HepG2 (cell line): ENCODE results near the gene NGEF.

Experiments
- ASH2L ChIP-seq: fragments of 300-600, 200-600 bp; sonication (generic); IDR thresholded peaks from 2 replicates; pipeline ENCODE4 v1.7.0; 2017; ENCODE audit warnings: low read depth, mild to moderate bottlenecking, moderate library complexity, mixed read lengths, low read length; ENCODE audit not compliant: insufficient read length
- DDIT3 ChIP-seq: sonication (generic); formaldehyde crosslinking; IDR thresholded peaks from 2 replicates; pipeline ENCODE4 v1.4.0; 2020; ENCODE audit warnings: mild to moderate bottlenecking, missing genetic modification reagents
- JUNB ChIP-seq: sonication (generic); formaldehyde crosslinking; IDR thresholded peaks from 2 replicates; pipeline ENCODE4 v1.8.0; 2022; ENCODE audit warnings: missing genetic modification reagents, mild to moderate bottlenecking, borderline replicate concordance
- MTA3 ChIP-seq: sonication (generic); formaldehyde crosslinking; IDR thresholded peaks from 2 replicates; pipeline ENCODE4 v1.4.0; 2020; ENCODE audit warnings: missing genetic modification reagents
- POLR2G ChIP-seq: fragments of 200-400 bp; formaldehyde crosslinking; IDR thresholded peaks from 2 replicates; pipeline ENCODE4 v1.6.1; 2018; ENCODE audit warnings: mild to moderate bottlenecking, low read depth, low read length, moderate library complexity
- STAT6 ChIP-seq: sonication (generic); formaldehyde crosslinking; IDR thresholded peaks from 2 replicates; pipeline ENCODE4 v1.4.0; 2020; ENCODE audit warnings: missing genetic modification reagents, mild to moderate bottlenecking, borderline replicate concordance
- TGIF2 ChIP-seq: IDR thresholded peaks from 2 replicates; pipeline ENCODE4 v1.6.1; 2016; ENCODE audit warnings: control low read depth, missing compliant biosample characterization
- THAP11 ChIP-seq: IDR thresholded peaks from 2 replicates; pipeline ENCODE4 v1.6.1; 2016; ENCODE audit warnings: missing biosample characterization, missing genetic modification reagents
- ZNF567 ChIP-seq: sonication (generic); formaldehyde crosslinking; IDR thresholded peaks from 2 replicates; pipeline ENCODE4 v1.8.1; 2023; ENCODE audit warnings: mild to moderate bottlenecking, missing genetic modification reagents, borderline replicate concordance
- ZNF703 ChIP-seq: sonication (generic); formaldehyde crosslinking; IDR thresholded peaks from 2 replicates; pipeline ENCODE4 v1.5.1; 2020; ENCODE audit warnings: missing genetic modification reagents, mild to moderate bottlenecking, moderate library complexity, borderline replicate concordance
- TF ChIP-seq, protein P1 (sequence below): sonication (generic); formaldehyde crosslinking; IDR thresholded peaks from 2 replicates; pipeline ENCODE4 v1.5.0; 2020; ENCODE audit warnings: missing genetic modification reagents
- TF ChIP-seq, protein P2 (sequence below): sonication (generic); formaldehyde crosslinking; IDR thresholded peaks from 2 replicates; pipeline ENCODE4 v1.4.0; 2020; ENCODE audit warnings: missing genetic modification reagents, borderline replicate concordance

DNA sequence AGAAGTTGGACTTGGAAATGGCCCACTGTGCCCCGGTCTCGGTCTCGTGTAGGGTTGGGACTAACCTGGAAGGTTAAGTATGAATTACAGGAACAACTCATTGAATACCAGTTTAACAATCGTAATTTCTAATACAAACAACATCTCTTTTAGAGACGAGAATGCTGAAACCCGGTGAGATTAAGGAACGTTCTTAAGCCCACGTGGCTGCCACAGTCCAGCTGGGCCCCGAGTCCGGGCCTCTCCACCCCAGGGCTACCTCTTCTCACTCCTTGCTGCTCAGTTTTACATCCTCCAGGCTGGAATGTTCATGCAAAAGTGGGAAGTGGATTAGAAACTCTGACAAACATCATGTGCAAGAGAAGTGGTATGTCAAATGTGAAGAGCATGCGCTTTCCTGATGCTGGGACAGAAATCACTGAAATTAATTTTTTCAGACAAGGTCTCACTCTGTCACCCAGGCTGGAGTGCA is 29.4 kb downstream of the NGEF start:
- TF ChIP-seq MTA3 (CRISPR knock-in tag) = no peak
- TF ChIP-seq ASH2L = no peak
- TF ChIP-seq DDIT3 (CRISPR knock-in tag) = no peak
- TF ChIP-seq ZNF567 = no peak
- no peak for TF ChIP-seq TGIF2 (CRISPR knock-in tag)
- no peak for TF ChIP-seq THAP11 (CRISPR knock-in tag)
- TF ChIP-seq POLR2G = no peak
- no peak for TF ChIP-seq ZNF703
- TF ChIP-seq, protein P1, sequence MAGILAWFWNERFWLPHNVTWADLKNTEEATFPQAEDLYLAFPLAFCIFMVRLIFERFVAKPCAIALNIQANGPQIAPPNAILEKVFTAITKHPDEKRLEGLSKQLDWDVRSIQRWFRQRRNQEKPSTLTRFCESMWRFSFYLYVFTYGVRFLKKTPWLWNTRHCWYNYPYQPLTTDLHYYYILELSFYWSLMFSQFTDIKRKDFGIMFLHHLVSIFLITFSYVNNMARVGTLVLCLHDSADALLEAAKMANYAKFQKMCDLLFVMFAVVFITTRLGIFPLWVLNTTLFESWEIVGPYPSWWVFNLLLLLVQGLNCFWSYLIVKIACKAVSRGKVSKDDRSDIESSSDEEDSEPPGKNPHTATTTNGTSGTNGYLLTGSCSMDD (CRISPR knock-in tag) = no peak
- TF ChIP-seq, protein P2, sequence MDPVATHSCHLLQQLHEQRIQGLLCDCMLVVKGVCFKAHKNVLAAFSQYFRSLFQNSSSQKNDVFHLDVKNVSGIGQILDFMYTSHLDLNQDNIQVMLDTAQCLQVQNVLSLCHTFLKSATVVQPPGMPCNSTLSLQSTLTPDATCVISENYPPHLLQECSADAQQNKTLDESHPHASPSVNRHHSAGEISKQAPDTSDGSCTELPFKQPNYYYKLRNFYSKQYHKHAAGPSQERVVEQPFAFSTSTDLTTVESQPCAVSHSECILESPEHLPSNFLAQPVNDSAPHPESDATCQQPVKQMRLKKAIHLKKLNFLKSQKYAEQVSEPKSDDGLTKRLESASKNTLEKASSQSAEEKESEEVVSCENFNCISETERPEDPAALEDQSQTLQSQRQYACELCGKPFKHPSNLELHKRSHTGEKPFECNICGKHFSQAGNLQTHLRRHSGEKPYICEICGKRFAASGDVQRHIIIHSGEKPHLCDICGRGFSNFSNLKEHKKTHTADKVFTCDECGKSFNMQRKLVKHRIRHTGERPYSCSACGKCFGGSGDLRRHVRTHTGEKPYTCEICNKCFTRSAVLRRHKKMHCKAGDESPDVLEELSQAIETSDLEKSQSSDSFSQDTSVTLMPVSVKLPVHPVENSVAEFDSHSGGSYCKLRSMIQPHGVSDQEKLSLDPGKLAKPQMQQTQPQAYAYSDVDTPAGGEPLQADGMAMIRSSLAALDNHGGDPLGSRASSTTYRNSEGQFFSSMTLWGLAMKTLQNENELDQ (CRISPR knock-in tag) = no peak
- no peak for TF ChIP-seq JUNB (CRISPR knock-in tag)
- TF ChIP-seq STAT6 (CRISPR knock-in tag) = no peak
